HG03571 (cell line): ENCODE measurements around the gene RORC.

Experiments used
- ATAC-seq: cut with Tn5 transposase; IDR thresholded peaks from one replicate; pipeline ENCODE4 v1.9.1; 2021; ENCODE audit not compliant: unreplicated experiment

The RORC gene

DNA sequence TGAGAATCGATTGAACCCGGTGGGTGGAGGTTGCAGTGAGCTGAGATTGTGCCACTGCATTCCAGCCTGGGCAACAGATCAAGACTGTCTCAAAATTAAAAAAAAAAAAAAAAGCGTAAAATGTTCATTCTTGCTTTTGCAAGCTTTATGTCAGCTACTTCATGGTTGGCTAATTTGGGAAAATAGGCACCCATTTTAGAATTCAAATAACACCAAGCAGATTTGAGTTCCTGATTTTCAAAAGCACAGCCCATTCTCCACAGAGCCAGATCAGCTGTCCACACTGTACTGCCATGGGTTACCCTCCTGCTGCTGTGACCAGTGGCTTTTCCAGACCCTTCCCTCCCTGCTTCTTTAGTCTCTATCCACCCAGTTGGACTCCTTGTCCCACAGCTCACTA, 17.5 kb upstream of the RORC start:
- no peak for ATAC-seq

DNA sequence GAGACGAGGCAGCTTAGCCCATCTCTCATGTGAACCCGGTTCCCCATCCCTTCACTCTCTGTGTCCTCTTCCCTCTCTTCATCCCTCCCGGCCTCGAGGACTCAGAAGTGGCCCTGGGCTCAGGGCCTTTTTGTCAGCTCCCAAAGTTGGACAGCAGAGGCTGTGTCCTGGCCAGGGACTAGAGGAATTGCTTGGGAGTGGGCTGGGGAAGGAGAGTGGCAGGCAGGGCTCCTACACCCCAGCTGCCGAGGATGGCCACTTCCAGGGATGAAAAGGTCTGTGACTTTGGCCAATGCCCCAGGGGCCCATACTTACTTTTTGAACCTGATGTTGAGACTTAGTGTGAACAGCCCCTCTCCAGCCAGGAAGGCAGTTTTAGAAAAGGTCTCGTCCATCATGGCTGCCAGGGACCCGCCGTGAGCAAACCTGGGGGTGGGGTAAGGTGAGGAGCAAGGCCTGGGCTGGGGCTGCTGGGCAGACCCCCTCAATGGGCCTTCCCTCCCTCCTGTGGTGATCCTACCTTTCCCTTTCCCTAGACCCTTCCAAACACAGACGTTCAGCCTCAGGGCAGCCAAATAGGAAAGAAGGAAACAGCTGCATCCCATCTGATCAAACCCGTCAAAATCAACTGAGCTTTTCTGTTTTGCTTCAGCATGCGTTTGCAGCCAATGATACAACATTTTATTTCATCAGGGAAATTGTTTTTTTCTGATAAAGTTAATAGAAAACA, 16.4 kb upstream of the RORC start:
- ATAC-seq, result no peak

DNA sequence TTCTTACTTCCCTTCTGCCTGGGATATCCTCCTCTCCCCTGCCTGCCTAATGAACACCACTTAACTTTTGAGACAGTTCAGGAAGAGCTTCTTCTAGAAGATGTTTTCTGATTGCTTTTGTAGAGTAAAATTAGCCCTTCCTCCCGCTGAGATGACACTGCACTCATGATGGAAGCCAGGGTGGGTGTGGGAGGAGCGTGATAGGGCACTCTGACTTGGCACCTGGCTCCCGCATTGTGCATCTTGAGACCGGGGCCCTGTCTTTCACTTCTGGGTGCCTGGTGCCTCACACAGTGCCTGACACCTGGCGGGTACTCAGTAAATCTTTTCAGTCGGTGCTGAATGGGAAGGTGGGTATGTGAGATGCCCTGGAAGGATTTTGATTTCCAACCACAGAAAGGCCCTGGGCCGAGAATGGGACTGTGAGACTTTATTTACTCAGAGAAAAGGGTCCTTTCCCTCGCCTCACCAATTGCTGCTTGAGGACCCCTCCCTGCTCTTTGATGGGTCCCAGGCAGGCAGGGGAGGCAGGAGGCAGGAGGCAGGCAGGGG, 15.2 kb upstream of the RORC start:
- no peak for ATAC-seq

DNA sequence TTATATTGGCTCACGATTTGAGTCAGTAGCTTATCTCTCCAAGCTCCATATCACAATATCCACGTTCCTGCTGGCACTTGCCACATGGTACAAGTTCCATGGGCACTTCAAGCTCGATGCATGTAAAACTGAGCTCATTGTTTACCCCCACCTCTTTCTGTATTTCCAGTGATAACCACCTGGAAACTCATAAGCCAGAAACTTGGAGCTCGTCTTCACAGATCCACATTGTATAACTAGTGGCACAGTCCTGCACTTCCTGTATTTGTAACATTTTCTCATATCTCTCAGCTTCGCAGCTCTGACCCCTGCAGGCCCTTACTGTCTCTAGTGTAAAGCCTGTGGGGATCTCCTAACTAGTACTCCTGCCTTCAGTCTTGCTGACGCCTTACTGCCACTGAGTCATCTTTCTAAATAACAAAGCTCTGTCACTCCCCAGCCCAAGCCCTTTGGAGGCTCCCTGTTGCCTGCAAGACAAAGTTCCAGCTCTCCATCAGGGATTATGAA, 14.5 kb upstream of the RORC start:
- no peak for ATAC-seq

DNA sequence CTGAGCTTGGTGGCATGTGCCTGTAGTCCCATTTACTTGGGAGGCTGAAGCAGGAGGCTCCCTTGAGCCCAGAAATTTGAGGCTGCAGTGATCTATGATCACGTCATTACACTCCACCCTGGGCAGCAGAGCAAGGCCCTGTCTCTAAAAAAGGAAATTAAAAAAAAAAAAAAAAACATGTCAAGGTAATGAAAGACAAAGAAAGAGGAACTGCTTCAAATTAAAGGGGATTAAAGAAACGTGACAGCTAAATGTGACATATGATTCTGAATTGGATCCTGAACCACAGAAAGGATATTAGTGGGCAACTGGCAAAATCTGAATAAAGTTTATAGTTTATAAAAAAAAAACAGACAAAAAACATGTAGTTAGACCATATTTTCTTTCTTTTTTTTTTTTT, 11.8 kb upstream of the RORC start:
- no peak for ATAC-seq

DNA sequence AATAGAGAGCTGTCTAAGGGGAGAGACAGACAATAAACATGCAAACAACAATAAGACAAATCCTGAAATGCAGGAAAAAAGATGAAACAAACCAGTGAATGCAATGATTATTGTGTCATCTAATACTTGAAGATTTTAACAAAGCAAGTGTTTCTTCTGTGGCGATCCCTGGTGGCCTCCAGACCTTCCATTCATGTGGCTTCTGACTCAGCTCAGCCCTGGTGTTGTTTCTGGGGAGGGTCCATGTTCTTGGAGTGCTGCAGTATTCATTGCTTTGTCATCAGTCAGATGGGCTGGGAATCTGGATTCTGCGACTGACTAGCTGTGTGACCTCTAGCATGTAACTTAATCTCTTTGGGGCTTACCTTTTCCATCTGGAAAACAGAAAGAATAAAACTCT, 9.5 kb upstream of the RORC start:
- no peak for ATAC-seq

DNA sequence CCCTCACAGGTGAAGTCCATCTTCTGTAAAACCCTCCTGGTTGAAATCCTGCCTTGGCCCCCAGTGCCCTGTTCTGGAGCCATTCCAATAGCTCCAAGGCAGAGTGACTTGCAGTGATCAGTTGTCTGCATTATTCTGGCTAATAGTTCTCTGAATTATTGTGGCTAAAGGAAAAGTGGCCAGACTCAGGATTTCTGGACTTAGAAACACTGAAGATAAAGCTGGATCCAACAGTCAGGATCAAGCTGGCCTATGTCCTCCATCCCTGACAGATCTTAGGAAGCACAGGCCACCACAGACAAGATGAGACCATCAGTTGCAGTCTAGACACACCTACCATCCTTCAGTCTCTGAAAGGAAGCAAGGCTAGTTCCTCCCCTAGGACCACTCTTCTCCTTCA, 8.8 kb upstream of the RORC start:
- no peak for ATAC-seq

DNA sequence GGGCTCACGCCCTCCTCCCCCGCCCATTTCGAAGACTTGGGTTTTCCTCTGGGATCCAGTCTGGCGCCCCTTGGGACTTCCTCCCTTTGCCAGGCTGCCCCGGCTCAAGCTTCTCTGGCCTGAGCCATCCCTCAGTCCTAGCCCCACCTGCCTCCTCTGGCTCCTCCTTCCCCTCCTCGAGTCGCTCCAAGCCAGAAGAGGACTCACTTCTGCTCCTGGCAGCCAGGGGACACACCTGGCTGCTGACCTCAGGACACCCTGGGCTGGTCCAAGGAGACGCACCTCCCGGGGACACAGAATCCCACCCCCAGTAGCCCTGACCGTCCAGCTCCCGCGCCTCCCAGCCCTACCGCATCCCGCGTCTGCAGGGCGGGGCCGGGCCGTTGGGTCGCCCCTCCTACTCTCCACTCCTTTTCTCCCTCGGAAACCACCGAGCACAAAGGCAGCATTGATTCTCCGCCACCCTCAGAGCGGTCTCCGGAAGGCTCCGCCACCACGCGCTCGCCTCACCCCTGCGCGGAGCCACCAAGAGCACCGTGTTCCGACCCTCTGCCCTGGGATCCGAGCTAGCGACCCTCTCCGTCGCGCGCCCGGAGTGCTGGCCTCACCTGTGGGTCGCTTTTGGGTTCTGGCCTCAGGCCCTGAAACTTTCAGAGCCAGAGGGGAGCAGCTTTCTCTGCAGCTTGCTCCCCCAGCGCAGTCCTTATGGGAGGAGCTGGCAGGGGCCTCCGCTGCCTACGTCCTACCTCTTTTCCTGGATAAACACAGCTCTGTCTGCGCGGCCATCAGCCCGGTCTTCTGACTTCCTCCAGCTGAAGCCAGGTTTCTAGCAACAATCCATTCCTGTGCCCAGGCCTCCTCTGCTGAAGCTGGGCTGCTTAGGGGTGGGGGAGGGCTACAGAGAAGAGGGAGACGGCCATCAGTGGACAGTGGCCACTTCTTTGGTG, 8.1 kb upstream of the RORC start, which contains the start of gene C2CD4D:
C2CD4D (minus strand) TSS at position 364 of the 947 bp plus-strand sequence. CDS start 831 bp downstream, outside the sequence.
- ATAC-seq, result no peak

DNA sequence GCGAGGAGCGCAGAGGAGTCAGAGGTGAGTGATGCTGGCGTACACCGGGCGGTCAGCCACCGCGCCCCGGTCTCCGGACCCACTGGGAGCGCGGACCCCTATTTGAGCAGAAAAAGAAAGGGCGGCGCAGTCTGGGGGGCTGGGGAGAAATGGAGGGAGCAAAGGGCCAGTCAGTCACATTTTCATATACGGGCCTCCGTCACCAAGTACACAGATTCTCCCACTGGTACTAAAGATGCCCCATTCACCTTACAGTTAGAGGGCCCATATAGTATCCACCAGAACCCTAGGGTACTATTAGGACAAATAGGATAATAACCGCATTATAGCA, 7.4 kb upstream of the RORC start:
- no peak for ATAC-seq

DNA sequence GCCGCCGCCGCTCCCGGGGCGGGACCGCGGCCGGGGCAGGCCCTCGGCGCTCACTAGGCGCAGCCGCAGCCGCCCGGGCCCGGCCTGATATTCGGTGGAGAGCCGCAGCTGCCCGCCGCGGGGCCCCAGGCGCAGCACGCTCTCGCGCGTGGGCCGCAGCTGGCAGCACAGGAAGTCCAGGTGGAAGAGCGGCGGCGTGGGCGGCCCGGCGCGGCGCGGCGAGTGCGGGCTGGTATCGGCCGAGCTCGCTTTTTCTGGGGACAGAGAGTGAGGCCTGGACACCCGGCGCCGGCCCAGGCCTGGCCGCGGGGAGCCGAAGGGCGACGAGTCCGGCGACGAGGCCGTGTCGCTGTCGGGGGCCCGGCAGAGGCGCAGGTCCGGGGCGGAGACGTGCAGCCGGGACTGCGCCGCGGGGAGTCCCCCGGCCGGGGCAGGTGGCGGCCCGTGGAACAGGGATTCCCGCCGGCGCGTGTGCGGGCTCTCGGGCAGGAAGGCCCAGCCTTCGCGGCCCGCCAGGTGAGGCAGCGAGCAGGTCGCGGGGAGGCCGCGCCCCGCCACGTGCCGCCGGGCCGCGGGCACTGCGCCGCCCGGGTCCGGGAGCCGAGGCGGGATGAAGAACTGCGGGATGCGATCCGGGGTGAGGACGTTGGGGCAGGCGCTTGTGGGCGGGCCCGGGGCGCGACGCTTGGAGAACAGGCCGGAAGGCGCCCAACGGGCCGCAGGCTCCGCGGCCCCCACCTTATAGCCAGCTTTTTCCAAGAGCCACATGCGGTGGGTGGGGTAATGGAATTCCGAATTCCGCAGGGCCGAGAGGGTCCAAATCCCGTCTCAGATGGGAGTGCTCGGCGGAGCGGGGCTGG, 6.8 kb upstream of the RORC start:
- no peak for ATAC-seq

DNA sequence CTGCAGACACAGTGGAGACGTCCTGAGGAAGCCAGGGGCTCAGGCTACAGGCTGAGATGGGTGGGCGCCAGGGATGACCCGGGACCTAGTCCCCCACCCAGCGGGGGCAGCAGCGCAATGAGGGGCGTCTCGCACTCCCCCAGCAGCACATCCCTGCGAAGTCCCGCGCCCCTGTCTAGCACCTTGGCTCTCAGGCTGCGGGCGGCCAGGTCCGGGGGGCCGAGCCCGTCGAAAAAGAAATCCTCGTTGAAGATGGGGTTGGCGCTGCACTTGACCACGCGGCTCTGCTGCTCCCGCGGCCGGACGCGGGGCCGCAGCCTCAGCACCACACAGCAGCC, 6.3 kb upstream of the RORC start:
- no peak for ATAC-seq

DNA sequence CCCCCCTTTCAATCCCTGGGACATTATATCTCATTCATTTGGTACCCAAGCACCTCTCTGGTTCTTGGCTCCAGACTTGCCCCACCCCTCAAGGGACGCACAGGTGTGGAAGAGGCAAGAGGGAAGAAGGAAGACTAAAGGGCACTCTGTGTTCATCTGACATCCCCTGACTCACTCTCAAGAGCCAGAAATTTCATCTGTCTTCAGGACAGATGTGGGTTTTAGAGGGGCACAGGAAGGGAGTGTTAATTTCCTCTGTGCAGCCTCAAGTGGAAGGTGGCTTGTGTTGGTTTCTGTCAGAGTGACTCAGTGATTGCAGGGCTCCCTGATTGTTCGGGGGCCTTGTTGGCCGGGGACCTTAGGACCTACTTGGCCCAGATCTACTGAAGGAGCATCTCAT, 5.6 kb upstream of the RORC start:
- no peak for ATAC-seq

DNA sequence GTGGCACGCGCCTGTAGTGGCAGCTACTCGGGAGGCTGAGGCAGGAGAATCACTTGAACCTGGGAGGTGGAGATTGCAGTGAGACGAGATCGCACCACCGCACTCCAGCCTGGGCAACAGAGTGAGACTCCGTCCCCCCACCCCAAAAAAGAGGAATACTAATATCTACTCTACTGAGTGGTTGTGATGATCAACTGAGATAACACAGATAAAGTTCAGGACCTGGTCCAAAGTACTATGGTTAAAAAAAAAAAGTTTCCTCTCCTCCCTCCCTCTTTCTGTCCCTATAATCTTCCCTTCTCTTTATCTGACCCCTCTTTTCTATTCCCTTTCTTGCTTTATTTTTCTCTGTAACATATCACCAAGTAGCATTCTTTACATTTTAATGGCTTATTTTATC, 4.0 kb upstream of the RORC start:
- no peak for ATAC-seq

DNA sequence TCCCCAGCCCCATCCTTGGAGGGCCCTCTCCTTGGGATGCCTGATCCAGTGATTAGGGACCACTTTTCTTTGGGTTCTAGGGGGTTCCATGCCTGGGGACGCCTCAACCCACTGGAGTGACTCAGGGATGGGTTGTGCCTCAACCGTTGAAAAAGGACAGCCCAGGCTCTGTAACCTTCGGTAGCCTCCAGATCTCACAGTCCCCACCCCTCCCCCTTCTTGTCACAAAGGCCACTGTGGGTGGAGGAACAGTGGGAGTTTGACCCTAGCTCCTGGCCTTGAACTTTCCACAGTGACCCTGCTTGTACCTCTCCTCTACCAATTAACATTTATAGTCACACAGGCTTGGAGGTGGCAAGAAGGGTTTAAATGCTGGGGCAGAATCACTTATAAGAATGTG, 2.6 kb upstream of the RORC start:
- ATAC-seq, result no peak

DNA sequence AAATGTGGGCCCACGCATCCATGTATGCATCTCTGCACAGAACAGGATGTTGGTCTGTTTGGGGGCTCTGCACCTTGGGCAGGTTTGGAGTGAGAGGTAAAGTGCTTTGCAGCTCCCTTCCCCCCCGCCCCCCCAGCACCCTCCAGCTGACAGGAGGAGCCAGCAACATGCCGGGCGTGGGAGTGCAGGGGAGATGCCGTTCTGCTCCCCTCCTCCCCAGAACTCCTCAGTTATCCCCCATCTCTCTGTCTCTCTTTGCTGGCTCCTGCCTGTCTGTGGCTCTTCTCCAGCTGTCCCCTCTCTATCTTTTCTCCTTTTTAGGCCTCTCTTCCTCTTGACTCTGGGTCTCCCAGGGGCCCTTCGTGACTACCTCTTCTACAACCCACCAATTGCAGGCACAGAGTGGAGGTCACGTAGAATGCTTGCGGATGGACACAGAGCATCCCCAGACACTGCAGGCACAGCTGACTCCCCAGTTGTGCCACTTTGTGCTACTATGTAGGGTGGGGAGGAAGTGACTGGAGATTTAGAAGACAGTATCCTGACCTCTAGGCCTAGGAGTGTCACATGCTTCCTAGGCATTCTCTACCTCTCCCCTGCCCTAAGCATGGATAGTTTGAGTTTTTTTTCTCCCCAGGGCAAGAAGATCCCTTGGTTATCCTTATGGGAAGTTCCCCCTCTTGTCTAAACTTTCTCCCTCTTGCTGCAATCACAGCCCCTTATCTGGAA, 1.7 kb upstream of the RORC start:
- ATAC-seq, result no peak

DNA sequence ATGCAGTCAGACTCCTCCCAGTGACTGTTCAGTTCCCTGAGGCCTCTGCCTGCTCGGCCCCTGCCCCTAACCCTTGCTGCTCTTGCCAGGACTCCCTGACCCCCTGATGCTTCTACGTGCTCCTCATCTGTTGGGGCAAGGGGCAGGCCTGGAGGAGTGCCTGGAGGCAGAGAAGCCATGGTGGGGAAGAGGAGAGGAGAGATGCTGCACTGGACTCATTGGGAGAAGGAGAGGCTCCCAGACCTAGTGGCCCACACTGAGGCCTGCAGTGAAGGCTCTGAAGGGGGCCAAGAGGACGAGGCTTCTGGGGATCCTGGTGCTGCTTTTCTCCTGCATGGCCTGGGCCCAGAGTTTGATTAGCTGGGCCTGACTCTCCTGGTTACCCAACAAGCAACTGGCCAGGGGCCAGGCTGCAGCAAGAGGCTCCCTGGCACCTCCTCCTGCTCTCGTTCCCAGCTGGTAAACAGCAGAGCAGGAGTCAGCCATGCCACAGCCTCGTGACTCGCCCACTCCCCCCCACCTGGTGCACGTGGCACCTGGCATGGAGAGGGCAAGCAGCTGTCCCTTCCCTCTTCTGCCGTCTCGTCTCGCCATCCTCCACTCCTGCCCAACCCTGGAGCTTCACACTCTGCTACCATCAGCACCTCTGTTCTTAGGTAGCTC, 847 bp upstream of the RORC start:
- ATAC-seq, result no peak

DNA sequence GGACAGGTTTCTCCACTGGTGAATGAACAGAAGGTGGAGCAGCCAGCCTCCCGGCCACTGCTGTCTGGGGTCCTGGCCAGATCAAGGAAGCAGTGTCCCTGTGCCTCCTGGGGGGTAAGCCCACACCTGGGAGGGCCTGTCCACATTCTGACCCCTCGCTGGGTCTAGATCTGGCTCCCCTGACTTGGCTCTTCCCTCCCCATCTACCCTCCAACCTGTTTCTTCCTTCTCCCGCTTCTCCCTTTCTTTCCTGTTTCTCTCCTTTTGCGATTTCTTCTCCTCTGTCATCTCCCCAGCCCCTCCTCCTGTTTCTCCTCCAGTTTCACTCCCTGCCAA, 378 bp downstream of the RORC start:
- no peak for ATAC-seq

DNA sequence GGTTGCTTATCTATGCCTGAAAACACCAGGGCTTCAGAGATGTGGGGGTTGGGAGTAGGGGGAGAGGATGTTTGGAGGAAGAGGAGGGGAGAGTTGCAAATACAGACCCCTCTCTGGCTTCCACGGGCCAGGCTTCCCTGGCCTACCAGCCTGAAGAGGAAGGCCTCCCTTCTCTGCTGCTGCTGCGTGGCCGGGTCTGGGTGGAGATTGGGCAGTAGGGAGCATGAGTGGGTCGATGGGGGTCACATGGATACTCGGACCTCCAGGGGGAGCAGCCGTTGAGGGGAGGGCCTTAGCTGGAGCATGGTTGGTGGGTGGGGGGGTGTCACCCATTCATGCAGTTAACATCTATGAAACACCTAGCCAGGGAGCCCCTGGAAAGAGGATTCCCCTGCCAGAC, 1.5 kb downstream of the RORC start:
- ATAC-seq, result no peak

DNA sequence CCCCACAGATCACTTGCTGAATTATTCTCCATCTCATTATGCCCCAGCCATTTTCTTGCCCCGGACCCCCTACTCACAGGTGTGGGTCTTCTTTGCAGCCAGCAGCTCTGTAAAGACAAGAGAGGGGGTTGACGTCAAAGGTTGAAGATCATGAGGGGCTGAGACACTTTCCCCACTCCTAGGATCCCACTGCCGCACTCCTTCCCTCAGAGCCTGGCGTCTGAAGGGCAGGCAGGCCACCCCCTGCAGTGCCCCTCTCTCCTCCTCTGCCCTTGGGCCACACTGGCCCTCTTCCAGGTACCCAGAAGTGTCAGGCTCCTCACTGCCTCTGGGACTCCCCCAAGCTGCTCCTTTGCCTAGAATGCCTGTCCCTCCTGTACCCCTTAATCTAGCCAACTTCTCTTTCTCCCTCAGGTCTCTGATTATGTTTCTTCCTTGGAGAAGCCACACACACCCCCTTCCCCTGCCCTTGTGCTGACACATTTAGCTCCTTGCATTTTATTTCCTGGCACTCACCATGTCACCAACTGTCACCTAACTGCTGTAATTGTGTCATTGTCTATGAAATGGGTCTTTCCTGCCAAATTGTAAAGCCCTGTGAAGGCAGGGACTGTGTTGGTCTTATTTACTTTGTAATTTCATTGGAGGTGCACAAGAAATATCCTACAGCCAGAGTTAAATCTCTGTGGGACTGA, 2.1 kb downstream of the RORC start:
- ATAC-seq, result no peak
